NCI-H1694 treated with DMSO at 0.1 percent for 48 hours (cell line): ENCODE data around the gene CA10.

ENCODE experiments used
- DNase-seq: peaks from one replicate; lab custom pipeline; 2025; lab: John Stamatoyannopoulos, UW

The CA10 gene

DNA sequence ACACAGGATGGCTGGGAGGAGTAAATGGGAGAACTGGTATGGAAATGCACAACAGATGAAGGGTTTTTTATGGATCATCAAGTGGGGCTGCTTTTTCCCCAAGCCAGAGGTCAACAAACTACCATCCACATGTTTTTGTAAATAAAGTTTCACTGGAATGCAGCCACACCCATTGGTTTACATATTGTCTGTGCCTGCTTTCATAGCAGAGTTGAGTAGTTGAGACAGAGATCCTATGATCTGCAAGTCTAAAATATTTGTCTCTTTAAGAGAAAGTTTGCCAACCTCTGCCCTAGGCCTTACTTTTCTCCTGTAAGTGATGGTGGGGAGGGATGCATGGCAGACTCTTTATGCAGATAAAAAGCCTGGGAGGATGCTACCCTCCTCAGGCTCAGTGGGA is 341.4 kb downstream of the CA10 start:
- DNase-seq = no peak

DNA sequence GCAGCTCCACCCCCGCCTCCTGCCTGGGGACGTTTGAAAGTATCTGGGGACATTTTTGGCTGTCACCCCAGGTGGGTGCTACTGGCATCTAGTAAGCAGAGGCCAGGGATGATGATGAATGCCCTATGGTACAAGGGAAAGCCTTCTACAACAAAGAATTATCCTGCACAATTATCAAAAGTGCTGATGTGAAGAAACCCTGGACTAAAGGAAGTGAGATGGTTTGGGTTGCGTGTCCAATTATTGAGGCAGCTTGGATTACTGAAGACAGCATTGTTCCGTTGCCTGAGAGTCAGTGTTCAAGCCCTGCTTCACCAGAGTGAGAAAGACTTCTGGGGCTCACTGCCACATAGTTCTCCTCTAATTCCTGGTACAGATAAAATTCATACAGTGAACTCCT is 343.4 kb downstream of the CA10 start:
- DNase-seq = no peak

GRCh38 chr17:51814521-51814920 is 344.0 kb downstream of the CA10 start:
- no peak for DNase-seq

DNA sequence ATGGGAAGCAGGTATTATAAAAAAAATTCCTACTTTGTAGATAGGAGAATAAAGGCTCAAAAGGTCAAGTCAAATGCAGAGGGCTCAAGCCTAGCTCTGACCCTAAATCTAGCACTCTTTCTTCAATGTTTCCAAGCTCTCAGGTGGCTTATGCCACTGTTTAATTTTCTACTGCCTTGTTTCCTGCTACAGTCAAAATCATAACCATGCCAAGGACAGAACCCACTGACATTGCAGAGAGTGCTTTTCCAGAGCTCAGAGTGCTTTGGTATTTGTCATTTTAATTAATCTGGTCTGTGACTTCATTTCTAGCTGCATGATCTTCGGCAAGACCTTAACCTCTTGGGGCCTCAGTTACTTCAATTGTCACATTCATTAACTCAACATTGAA is 344.7 kb downstream of the CA10 start:
- no peak for DNase-seq

GRCh38 chr17:51813140-51813783 is 345.3 kb downstream of the CA10 start:
- no peak for DNase-seq

GRCh38 chr17:51807460-51807859 is 351.1 kb downstream of the CA10 start:
- DNase-seq = no peak

DNA sequence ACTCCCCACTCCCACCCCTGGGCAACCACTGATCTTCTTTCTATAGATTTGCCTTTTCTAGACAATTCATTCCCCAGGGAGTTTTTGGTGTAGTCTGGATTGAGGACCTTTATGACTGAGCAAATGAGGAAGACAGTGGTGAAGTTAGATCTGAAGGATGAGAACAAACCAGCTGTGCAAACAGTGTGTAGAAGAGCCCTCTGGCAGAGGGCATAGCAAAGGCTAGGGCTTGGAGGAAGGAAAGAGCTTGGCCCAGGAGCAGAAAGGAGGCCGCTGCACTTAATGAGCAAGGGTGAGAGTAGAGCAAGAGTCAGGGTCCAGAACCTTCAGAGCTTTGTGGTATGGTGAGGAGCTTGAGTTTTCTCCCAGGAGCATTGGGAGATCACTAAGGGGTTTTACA is 352.7 kb downstream of the CA10 start:
- DNase-seq = no peak

DNA sequence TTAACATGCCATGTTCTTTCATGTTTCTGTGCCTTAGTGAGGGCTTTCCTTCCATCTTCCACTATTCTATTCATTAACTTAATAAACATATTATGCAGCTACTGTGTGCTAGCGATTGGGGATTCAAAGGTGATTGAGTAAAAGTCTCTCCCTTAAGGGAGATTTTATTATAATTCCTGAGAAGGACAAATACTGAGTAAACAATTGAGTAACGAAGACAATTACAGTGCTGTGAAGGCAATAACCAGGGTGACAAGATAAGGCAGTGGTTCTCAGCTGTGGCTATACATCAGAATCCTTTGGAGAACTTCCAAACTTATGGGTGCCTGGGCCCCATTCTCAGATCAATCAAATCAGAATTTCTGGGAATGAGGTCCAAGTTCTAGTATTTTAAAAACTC is 353.3 kb downstream of the CA10 start:
- DNase-seq = no peak

DNA sequence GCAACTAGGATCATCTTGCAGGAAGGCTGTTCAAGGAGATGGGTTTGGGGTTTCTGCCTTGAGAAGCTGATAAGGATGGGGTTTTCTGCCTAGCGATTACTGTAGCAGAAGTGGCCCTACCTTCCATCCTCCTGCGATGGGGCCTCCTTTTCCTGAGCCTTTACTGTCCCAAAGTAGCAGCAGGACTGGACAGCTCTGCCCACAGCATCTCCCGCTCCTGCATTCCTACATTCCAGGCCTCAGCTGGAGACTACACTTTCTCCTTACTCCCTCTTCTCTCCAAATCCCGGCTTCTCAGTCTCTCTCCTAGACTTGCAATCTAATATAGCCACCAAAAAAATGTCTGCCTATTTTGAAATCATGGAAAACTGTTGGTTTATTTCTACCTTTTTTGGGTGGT is 355.4 kb downstream of the CA10 start:
- DNase-seq = no peak

DNA sequence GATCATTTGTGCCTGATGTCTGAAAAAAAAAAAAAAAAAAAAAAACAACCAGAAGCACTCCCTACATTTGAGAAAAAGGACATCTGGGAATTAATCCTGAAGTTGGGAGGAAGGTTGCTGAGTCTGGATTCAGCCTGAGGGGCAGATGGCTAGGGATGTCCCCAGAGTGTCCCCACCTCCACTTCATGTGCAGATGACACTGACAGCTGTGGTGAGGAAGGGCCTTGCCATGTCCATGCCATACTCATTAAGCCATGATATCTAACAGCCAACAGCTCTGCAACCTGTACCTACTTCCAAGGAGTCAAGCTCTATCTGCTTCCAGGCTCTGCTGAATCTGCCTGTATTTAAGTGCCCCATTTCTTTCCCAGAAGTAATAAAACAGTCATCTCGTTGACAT is 356.0 kb downstream of the CA10 start:
- peak; percentile 60 for DNase-seq

DNA sequence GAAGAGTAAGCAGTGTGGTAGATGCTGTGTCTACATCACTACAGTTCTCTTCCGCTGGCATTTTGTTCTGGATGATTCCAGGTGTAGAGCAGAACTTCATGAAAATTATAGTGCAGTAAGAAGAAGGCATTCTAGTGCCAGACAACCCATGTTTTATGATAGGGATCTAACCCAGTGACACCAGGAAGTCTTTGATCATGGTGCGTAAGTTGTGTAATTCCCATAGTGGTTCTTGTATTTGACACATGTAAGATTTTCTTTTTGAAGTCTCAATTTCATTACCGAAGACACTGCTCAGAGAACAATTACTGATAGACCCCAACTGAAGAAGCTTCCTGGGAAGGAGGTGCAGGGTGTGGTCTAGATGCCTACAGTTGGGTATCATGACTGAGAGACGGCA is 356.9 kb downstream of the CA10 start:
- DNase-seq = no peak

DNA sequence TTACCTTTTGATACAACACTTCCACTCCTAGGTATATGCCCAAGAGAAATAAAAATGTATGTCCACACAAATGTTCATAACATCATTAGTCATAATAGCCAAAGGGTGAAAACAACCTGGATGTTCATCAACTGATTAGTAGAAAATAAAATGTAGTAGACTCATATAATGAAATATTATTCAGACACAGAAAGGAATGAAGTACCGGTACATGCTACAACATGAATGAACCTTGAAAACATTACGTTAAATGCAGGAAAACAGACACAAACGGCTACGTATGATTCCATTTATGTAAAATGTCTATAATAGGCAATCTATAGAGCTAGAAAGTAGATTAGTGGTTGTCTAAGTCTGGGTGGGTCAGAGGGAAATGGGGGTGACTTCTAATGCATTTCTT is 358.5 kb downstream of the CA10 start:
- DNase-seq = no peak

GRCh38 chr17:51799240-51799639 is 359.3 kb downstream of the CA10 start:
- DNase-seq = no peak

GRCh38 chr17:51797150-51797549 is 361.4 kb downstream of the CA10 start:
- no peak for DNase-seq

DNA sequence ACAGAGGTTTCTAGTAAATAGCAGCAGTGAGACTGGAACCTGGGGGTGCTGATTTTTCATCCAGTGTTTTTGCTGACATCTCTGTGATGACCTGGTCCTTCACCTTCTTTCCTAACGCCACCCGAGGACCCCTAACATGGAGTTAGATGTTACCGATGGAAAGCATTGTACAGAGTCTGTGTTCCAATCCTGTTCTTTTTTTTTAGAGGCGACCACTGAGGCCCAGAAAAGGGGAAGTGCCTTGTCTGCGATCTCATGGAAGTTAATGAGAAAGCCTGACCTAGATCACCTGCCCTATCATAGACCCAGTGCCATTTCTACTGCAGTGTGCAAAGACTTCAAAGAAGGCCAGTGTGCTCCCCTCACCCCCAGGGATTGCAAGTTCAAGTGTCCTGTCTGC is 362.5 kb downstream of the CA10 start:
- DNase-seq = no peak

DNA sequence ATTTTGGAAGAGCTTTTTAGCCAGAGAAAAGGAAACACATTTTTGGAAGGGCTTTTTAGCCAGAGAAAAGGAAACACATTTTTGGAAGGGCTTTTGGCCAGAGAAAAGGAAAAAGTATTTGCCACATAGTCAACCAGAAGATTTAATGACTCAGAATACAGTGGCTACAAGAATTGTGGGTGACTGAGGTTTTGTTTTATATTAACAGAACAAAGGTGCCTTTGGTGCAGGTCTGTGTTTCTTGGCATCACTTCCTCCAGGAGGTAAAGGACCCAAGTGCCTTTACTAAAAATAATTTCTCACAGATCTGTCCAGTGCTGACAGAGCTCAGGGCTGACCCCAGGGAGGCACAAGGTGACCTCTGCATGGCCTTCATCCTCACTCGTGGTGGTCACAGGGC is 363.1 kb downstream of the CA10 start:
- DNase-seq = no peak

- DNase-seq = no peak
These were observed 364.0 kb downstream of the CA10 start for GRCh38 chr17:51794466-51794865.

GRCh38 chr17:51793686-51794085 is 364.8 kb downstream of the CA10 start:
- DNase-seq = no peak

DNA sequence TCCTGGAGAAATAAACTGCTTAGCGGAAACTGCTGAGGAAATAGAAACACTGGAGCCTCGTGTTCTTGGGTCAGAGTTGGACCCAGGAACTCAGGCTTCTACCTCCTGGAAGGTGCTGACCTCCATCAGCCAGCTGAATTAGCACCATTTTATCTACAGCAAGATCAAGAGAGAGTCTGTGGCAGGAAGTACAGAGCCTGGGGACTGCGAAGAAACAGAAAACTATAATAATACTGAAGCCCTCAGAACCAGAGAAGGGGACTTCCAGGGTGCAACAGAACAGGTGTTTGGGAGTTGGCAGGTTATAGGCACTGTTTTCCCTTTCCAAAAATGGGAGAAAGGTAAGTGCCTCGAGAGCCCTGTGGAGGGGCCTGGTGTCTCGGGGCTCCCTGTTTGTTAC is 379.7 kb downstream of the CA10 start:
- no peak for DNase-seq

GRCh38 chr17:51770027-51770759 is 388.3 kb downstream of the CA10 start:
- no peak for DNase-seq

GRCh38 chr17:51769231-51769630 is 389.3 kb downstream of the CA10 start:
- DNase-seq = no peak

- DNase-seq = peak; percentile 58
These were observed 389.8 kb downstream of the CA10 start for GRCh38 chr17:51768706-51769105.

GRCh38 chr17:51767287-51767686 is 391.2 kb downstream of the CA10 start:
- DNase-seq = no peak
